MM.1S (cell line): ENCODE data around the gene NLGN4Y.

Source experiments
- DNase-seq: peaks from one replicate; pipeline ENCODE4 v3.0.0-alpha.2; 2015
- H2AFZ ChIP-seq: fragments of 300-600 bp; sonication (generic); 2 replicates; pipeline ENCODE4 v1.6.0; 2016; ENCODE audit warnings: antibody characterized with exemption, low read length
- H3F3A ChIP-seq: fragments of 300-600 bp; sonication (generic); 2 replicates; pipeline ENCODE4 v1.6.1; 2016; ENCODE audit warnings: mild to moderate bottlenecking, antibody characterized with exemption, low read length, moderate library complexity, mixed read lengths; ENCODE audit not compliant: insufficient read depth
- H3K27ac ChIP-seq: fragments of 300-600 bp; sonication (generic); 2 replicates; pipeline ENCODE4 v1.5.1; 2016; ENCODE audit warnings: mild to moderate bottlenecking, low read length
- H3K27me3 ChIP-seq: fragments of 300-600 bp; sonication (generic); replicated peaks from 2 replicates; pipeline ENCODE4 v1.6.0; 2016; ENCODE audit warnings: low read length; ENCODE audit not compliant: insufficient read depth
- H3K36me3 ChIP-seq: fragments of 300-600 bp; sonication (generic); replicated peaks from 2 replicates; pipeline ENCODE4 v1.6.1; 2016; ENCODE audit warnings: mild to moderate bottlenecking, low read length, mixed read lengths; ENCODE audit not compliant: insufficient read depth
- H3K4me1 ChIP-seq: fragments of 300-600 bp; sonication (generic); 2 replicates; pipeline ENCODE4 v1.6.1; 2016; ENCODE audit warnings: low read length, mixed read lengths
- H3K4me2 ChIP-seq: fragments of 300-600 bp; sonication (generic); 2 replicates; pipeline ENCODE4 v1.6.0; 2016; ENCODE audit warnings: low read depth, low read length
- H3K4me3 ChIP-seq: fragments of 300-600 bp; sonication (generic); 2 replicates; pipeline ENCODE4 v1.5.1; 2016; ENCODE audit warnings: low read length, mixed read lengths
- H3K79me2 ChIP-seq: fragments of 300-600 bp; sonication (generic); 2 replicates; pipeline ENCODE4 v1.6.1; 2016; ENCODE audit warnings: mixed run types, low read length, mixed read lengths
- H3K9ac ChIP-seq: fragments of 300-600 bp; sonication (generic); 2 replicates; pipeline ENCODE4 v1.6.1; 2016; ENCODE audit warnings: low read length, mixed read lengths
- H3K9me2 ChIP-seq: fragments of 300-600 bp; sonication (generic); replicated peaks from 2 replicates; pipeline ENCODE4 v1.6.1; 2016; ENCODE audit warnings: mild to moderate bottlenecking, low read length, mixed read lengths; ENCODE audit not compliant: insufficient read depth
- H3K9me3 ChIP-seq: fragments of 300-600 bp; sonication (generic); replicated peaks from 2 replicates; pipeline ENCODE4 v1.6.1; 2016; ENCODE audit warnings: mild to moderate bottlenecking, low read length, mixed read lengths; ENCODE audit not compliant: insufficient read depth
- H4K20me1 ChIP-seq: fragments of 300-600 bp; sonication (generic); 2 replicates; pipeline ENCODE4 v1.6.1; 2016; ENCODE audit warnings: mild to moderate bottlenecking, low read length, moderate library complexity, mixed read lengths; ENCODE audit not compliant: insufficient read depth
- EZH2 ChIP-seq: fragments of 300-600 bp; sonication (generic); optimal IDR thresholded peaks from 2 replicates; pipeline ENCODE3; 2017; ENCODE audit warnings: low read depth, mild to moderate bottlenecking, antibody characterized with exemption, low read length, mixed read lengths
- EZH2phosphoT487 ChIP-seq: fragments of 300-600 bp; sonication (generic); IDR thresholded peaks from 2 replicates; pipeline ENCODE4 v1.6.1; 2018; ENCODE audit warnings: antibody characterized with exemption, low read length
- TF ChIP-seq, protein P1 (sequence below): fragments of 300-600 bp; sonication (generic); IDR thresholded peaks from 2 replicates; pipeline ENCODE4 v1.5.1; 2016; ENCODE audit warnings: antibody characterized with exemption, low read length, mixed read lengths

NLGN4Y gene

DNA sequence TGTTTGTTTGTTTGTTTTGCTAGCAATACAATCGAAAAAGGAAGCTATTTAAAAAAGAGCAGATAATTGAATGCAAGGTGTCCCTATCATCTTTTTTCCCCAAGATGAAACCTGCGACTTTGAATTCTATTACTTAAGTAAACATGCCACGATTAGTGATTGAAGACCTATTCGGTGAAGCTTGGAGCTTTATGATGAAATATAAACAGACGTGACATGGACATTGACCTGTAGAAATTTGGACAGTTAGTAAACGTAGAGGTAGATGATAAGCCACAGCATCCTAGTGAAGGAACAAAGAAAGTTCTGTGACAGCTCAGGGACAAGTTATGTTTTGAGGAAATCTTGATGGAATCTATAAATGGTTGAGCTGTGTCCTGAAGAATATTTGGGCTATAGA is 103.9 kb downstream of the NLGN4Y start:
- no peaks in the 10 kb centered on the region for H3K27me3 ChIP-seq
- no peak for DNase-seq
- H3K4me2 ChIP-seq: no peak overlapping the region
- no peak overlapping the region for H3K4me3 ChIP-seq
- H3K27ac ChIP-seq: no peak overlapping the region
- no peak overlapping the region for H3K9ac ChIP-seq
- no peak overlapping the region for H2AFZ ChIP-seq
- H3K4me1 ChIP-seq: no peaks in the 10 kb centered on the region
- no peaks in the 10 kb centered on the region for H3K79me2 ChIP-seq
- no peaks in the 10 kb centered on the region for H3F3A ChIP-seq
- H3K9me3 ChIP-seq: no peaks in the 10 kb centered on the region
- no peak for TF ChIP-seq EZH2
- no peak for TF ChIP-seq EZH2phosphoT487
- TF ChIP-seq, protein P1, sequence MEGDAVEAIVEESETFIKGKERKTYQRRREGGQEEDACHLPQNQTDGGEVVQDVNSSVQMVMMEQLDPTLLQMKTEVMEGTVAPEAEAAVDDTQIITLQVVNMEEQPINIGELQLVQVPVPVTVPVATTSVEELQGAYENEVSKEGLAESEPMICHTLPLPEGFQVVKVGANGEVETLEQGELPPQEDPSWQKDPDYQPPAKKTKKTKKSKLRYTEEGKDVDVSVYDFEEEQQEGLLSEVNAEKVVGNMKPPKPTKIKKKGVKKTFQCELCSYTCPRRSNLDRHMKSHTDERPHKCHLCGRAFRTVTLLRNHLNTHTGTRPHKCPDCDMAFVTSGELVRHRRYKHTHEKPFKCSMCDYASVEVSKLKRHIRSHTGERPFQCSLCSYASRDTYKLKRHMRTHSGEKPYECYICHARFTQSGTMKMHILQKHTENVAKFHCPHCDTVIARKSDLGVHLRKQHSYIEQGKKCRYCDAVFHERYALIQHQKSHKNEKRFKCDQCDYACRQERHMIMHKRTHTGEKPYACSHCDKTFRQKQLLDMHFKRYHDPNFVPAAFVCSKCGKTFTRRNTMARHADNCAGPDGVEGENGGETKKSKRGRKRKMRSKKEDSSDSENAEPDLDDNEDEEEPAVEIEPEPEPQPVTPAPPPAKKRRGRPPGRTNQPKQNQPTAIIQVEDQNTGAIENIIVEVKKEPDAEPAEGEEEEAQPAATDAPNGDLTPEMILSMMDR: no peak
- no peaks in the 10 kb centered on the region for H3K36me3 ChIP-seq
- H3K9me2 ChIP-seq: no peaks in the 10 kb centered on the region
- no peaks in the 10 kb centered on the region for H4K20me1 ChIP-seq

DNA sequence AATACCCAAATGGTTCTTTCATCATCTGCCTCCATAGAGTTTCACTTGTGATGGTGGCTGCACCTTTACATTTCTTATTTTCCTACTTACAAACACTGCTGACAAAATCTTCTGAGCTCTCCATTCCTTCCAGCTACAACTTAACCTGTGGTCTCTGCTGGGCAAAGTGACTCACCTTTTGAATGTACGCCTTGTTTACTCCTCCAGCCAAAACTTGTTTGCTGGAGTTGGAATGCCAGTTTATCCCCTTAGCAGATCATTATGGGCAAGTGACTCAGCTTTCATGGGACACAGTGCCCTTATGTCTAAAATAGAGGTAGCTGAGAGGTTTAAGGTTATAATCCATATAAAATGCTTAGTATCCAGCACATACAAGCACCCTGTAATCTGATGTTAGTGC is 107.3 kb downstream of the NLGN4Y start:
- Histone ChIP-seq H3K9me2 (no peaks in the 10 kb centered on the region), H3K36me3 (no peaks in the 10 kb centered on the region), H3K79me2 (no peaks in the 10 kb centered on the region), H3K4me2 (no peak overlapping the region), H3K9ac (no peak overlapping the region), H3F3A (no peaks in the 10 kb centered on the region), H4K20me1 (no peaks in the 10 kb centered on the region), H3K9me3 (no peaks in the 10 kb centered on the region), H3K27me3 (no peaks in the 10 kb centered on the region), H3K4me1 (no peaks in the 10 kb centered on the region), H3K27ac (no peak overlapping the region), H3K4me3 (no peak overlapping the region), H2AFZ (no peak overlapping the region)
- TF ChIP-seq EZH2 (no peak), EZH2phosphoT487 (no peak)
- TF ChIP-seq, protein P1: no peak
- no peak for DNase-seq

GRCh38 chrY:14633718-14634117 is 109.4 kb downstream of the NLGN4Y start:
- Histone ChIP-seq H3K4me1 (no peaks in the 10 kb centered on the region), H3K9me3 (no peaks in the 10 kb centered on the region), H2AFZ (no peak overlapping the region), H3K9ac (no peak overlapping the region), H3K9me2 (no peaks in the 10 kb centered on the region), H4K20me1 (no peaks in the 10 kb centered on the region), H3F3A (no peaks in the 10 kb centered on the region), H3K79me2 (no peaks in the 10 kb centered on the region), H3K36me3 (no peaks in the 10 kb centered on the region), H3K4me3 (no peak overlapping the region), H3K27me3 (no peaks in the 10 kb centered on the region), H3K4me2 (no peak overlapping the region), H3K27ac (no peak overlapping the region)
- TF ChIP-seq EZH2phosphoT487 (no peak), EZH2 (no peak)
- TF ChIP-seq, protein P1: no peak
- no peak for DNase-seq

GRCh38 chrY:14634954-14635353 is 110.6 kb downstream of the NLGN4Y start:
- H3K36me3 ChIP-seq: no peaks in the 10 kb centered on the region
- no peaks in the 10 kb centered on the region for H3K9me3 ChIP-seq
- H3K4me2 ChIP-seq: no peak overlapping the region
- H3K27me3 ChIP-seq: no peaks in the 10 kb centered on the region
- H3K79me2 ChIP-seq: no peaks in the 10 kb centered on the region
- no peak overlapping the region for H3K27ac ChIP-seq
- no peak for TF ChIP-seq EZH2
- TF ChIP-seq, protein P1: no peak
- no peak for TF ChIP-seq EZH2phosphoT487
- no peak overlapping the region for H3K4me3 ChIP-seq
- H4K20me1 ChIP-seq: no peaks in the 10 kb centered on the region
- DNase-seq: no peak
- no peaks in the 10 kb centered on the region for H3F3A ChIP-seq
- H3K9me2 ChIP-seq: no peaks in the 10 kb centered on the region
- H3K9ac ChIP-seq: no peak overlapping the region
- no peaks in the 10 kb centered on the region for H3K4me1 ChIP-seq
- H2AFZ ChIP-seq: no peak overlapping the region
